GM23338 (cell line): ENCODE measurements around the gene MAPKBP1. TPM values are rescaled to one million over a fixed set of nuclear protein-coding genes. Genes with fewer than 3 reads are reported as not detected.
"Not testable (repeated sequence)": the region's sequence is repeated elsewhere in the genome, so short reads cannot be mapped to it uniquely, and the experiment has no call there.

Source experiments
- ATAC-seq: fragments of 200-7000 bp; cut with Tn5 transposase; 3 replicates; pipeline ENCODE4 v1.9.1; 2020
- DNase-seq: peaks from one replicate; pipeline ENCODE4 v3.0.0-alpha.2; 2015; ENCODE audit warnings: low spot score
- H2AFZ ChIP-seq: fragments of 200-600 bp; sonication (generic); 2 replicates; pipeline ENCODE4 v1.8.0; 2016; ENCODE audit warnings: antibody characterized with exemption, mild to moderate bottlenecking, moderate library complexity
- H3F3A ChIP-seq: fragments of 200-600 bp; sonication (generic); replicated peaks from 2 replicates; pipeline ENCODE4 v1.8.0; 2017; ENCODE audit warnings: antibody characterized with exemption, mixed run types, low read depth
- H3K27ac ChIP-seq: fragments of 200-600 bp; sonication (generic); 2 replicates; pipeline ENCODE4 v1.6.1; 2016; ENCODE audit warnings: low read depth
- H3K27me3 ChIP-seq: fragments of 200-600 bp; sonication (generic); 2 replicates; pipeline ENCODE4 v1.8.0; 2016; ENCODE audit warnings: mild to moderate bottlenecking, mixed run types, moderate library complexity; ENCODE audit not compliant: insufficient read depth
- H3K36me3 ChIP-seq: fragments of 200-600 bp; sonication (generic); 2 replicates; pipeline ENCODE4 v1.8.0; 2016; ENCODE audit warnings: mild to moderate bottlenecking; ENCODE audit not compliant: insufficient read depth
- H3K4me1 ChIP-seq: fragments of 200-600 bp; sonication (generic); 2 replicates; pipeline ENCODE4 v1.8.0; 2016; ENCODE audit warnings: mild to moderate bottlenecking, moderate library complexity; ENCODE audit not compliant: insufficient read depth
- H3K4me2 ChIP-seq: fragments of 200-600 bp; sonication (generic); 2 replicates; pipeline ENCODE4 v1.7.1; 2017; ENCODE audit warnings: mixed run types
- H3K4me3 ChIP-seq: fragments of 200-600 bp; sonication (generic); 2 replicates; pipeline ENCODE4 v1.6.1; 2016; ENCODE audit warnings: mixed run types
- H3K79me2 ChIP-seq: fragments of 200-600 bp; sonication (generic); replicated peaks from 2 replicates; pipeline ENCODE4 v1.8.0; 2017; ENCODE audit warnings: mild to moderate bottlenecking; ENCODE audit not compliant: insufficient read depth
- H3K9me2 ChIP-seq: fragments of 200-600 bp; sonication (generic); 2 replicates; pipeline ENCODE4 v1.8.0; 2017; ENCODE audit not compliant: insufficient read depth
- H4K20me1 ChIP-seq: fragments of 200-600 bp; sonication (generic); replicated peaks from 2 replicates; pipeline ENCODE4 v1.8.0; 2017; ENCODE audit warnings: mild to moderate bottlenecking; ENCODE audit not compliant: insufficient read depth
- H3K27ac Mint-ChIP-seq: 2 replicates; pipeline ENCODE4 v1.8.0; 2020; ENCODE audit warnings: inconsistent platforms, mild to moderate bottlenecking, moderate library complexity, mixed read lengths
- H3K27me3 Mint-ChIP-seq: 3 replicates; pipeline ENCODE4 v1.8.0; 2022; ENCODE audit warnings: low read depth, mild to moderate bottlenecking, moderate library complexity, mixed read lengths, inconsistent platforms; ENCODE audit not compliant: insufficient read depth, poor library complexity
- H3K36me3 Mint-ChIP-seq: 3 replicates; pipeline ENCODE4 v1.8.0; 2021; ENCODE audit warnings: low read depth, mild to moderate bottlenecking, inconsistent platforms, moderate library complexity, mixed read lengths
- H3K4me1 Mint-ChIP-seq: 3 replicates; pipeline ENCODE4 v1.8.0; 2020; ENCODE audit warnings: mild to moderate bottlenecking, inconsistent platforms, mixed read lengths
- H3K4me3 Mint-ChIP-seq: 3 replicates; pipeline ENCODE4 v1.8.0; 2021; ENCODE audit warnings: moderate library complexity, mild to moderate bottlenecking, inconsistent platforms, mixed read lengths
- H3K9me3 Mint-ChIP-seq: 3 replicates; pipeline ENCODE4 v1.8.0; 2020; ENCODE audit warnings: moderate library complexity, mild to moderate bottlenecking, inconsistent platforms, mixed read lengths
- EZH2phosphoT487 ChIP-seq: fragments of 200-600 bp; sonication (generic); IDR thresholded peaks from one replicate; pipeline ENCODE4 v1.8.1; 2018; ENCODE audit warnings: antibody characterized with exemption; ENCODE audit not compliant: unreplicated experiment
- STAT1 ChIP-seq: IDR thresholded peaks from one replicate; pipeline ENCODE4 v1.6.1; 2016; ENCODE audit warnings: antibody characterized with exemption; ENCODE audit not compliant: unreplicated experiment
- polyA plus RNA-seq: library from polyadenylated mRNA; unstranded; fragments of >200 nt; fragmentation: Nextera tagmentation; extraction: Ambion mirVana; gene quantifications from 2 replicates; pipeline ENCODE4 v1.2.1, GENCODE V29; 2016
- total RNA-seq: library from RNA; depleted of rRNA; stranded (reverse); fragments of >200 nt; shearing (Covaris generic); gene quantifications from 2 replicates; pipeline ENCODE4 v1.2.3, GENCODE V29; 2014
- TF ChIP-seq, protein P1 (sequence below): IDR thresholded peaks from one replicate; pipeline ENCODE4 v1.6.1; 2018; ENCODE audit warnings: antibody characterized with exemption; ENCODE audit not compliant: unreplicated experiment
- TF ChIP-seq, protein P2 (sequence below), 2 experiments: fragments of 200-600 bp in 1 of 2; sonication (generic) in 1 of 2; conservative IDR thresholded peaks; 2 replicates each; pipeline versions ENCODE4 v1.5.1 to v1.6.1; 2016 to 2017; ENCODE audit warnings: antibody characterized with exemption in 2 of 2, low read depth in 2 of 2, mild to moderate bottlenecking in 2 of 2, moderate library complexity in 1 of 2
- TF ChIP-seq, protein P3 (sequence below): fragments of 250-450 bp; sonication (Bioruptor Pico); IDR thresholded peaks from 2 replicates; pipeline ENCODE4 v1.5.0; 2020; ENCODE audit warnings: mild to moderate bottlenecking, moderate library complexity

The MAPKBP1 gene
- total and polyA plus RNA-seq, 2 experiments from 2014 or later, result 1.9 to 8.9 TPM

DNA sequence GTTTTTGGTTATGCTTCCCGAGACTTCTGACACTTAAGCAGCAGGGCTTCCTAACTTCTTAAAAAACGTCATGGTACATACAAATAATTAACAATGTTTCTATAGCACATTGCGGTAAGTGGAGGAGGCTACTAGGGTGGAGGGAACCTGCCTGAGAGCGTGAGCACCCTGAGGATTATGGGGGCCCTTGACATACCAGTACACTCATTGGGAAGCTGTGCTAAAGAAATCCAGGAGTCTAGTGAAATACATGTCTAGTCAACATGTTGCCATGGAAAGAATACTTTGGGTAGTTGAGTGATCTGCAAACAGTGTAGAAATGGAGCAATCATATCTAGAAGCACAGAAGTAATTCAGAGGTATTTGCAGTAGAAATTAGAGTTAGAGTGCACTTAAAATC, 39.2 kb upstream of the MAPKBP1 start:
- H3K36me3 ChIP-seq, result peaks cover 24% of the 10 kb centered on the region
- H3K4me1 Mint-ChIP-seq, result no peaks in the 10 kb centered on the region
- ATAC-seq, result no peak

DNA sequence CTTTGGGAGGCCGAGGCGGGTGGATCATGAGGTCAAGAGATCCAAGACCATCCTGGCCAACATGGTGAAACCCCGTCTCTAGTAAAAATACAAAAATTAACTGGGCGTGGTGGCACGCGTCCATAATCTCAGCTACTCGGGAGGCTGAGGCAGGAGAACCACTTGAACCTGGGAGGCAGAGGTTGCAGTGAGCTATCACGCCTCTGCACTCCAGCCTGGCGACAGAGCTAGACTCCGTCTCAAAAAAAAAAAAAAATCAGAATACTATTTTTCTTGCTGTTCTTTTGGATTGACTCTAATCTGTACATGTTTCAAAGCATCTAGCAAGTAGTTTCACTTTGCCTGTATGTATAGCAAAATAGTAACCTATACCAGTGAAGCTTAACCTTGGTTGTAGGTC, 38.8 kb upstream of the MAPKBP1 start:
- not testable (repeated sequence) for H3K27ac Mint-ChIP-seq, H3K4me3 Mint-ChIP-seq

More for the DNA sequence above, 39.2 kb upstream of the MAPKBP1 start:
- Histone ChIP-seq H3K9me2 (no peaks in the 10 kb centered on the region), H2AFZ (no peak overlapping the region), H3F3A (no peaks in the 10 kb centered on the region), H3K79me2 (no peaks in the 10 kb centered on the region), H3K4me3 (no peak overlapping the region), H4K20me1 (peaks cover 6% of the 10 kb centered on the region), H3K4me2 (no peak overlapping the region), H3K4me1 (no peaks in the 10 kb centered on the region), H3K27me3 (no peaks in the 10 kb centered on the region), H3K27ac (no peak overlapping the region)
- Mint-ChIP-seq H3K4me3 (no peak overlapping the region), H3K36me3 (peaks cover 32% of the 10 kb centered on the region), H3K9me3 (no peaks in the 10 kb centered on the region), H3K27me3 (peaks cover 4% of the 10 kb centered on the region), H3K27ac (no peak overlapping the region)
- TF ChIP-seq, protein P1, sequence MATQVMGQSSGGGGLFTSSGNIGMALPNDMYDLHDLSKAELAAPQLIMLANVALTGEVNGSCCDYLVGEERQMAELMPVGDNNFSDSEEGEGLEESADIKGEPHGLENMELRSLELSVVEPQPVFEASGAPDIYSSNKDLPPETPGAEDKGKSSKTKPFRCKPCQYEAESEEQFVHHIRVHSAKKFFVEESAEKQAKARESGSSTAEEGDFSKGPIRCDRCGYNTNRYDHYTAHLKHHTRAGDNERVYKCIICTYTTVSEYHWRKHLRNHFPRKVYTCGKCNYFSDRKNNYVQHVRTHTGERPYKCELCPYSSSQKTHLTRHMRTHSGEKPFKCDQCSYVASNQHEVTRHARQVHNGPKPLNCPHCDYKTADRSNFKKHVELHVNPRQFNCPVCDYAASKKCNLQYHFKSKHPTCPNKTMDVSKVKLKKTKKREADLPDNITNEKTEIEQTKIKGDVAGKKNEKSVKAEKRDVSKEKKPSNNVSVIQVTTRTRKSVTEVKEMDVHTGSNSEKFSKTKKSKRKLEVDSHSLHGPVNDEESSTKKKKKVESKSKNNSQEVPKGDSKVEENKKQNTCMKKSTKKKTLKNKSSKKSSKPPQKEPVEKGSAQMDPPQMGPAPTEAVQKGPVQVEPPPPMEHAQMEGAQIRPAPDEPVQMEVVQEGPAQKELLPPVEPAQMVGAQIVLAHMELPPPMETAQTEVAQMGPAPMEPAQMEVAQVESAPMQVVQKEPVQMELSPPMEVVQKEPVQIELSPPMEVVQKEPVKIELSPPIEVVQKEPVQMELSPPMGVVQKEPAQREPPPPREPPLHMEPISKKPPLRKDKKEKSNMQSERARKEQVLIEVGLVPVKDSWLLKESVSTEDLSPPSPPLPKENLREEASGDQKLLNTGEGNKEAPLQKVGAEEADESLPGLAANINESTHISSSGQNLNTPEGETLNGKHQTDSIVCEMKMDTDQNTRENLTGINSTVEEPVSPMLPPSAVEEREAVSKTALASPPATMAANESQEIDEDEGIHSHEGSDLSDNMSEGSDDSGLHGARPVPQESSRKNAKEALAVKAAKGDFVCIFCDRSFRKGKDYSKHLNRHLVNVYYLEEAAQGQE, result no peak
- TF ChIP-seq STAT1, result no peak
- TF ChIP-seq, protein P2, sequence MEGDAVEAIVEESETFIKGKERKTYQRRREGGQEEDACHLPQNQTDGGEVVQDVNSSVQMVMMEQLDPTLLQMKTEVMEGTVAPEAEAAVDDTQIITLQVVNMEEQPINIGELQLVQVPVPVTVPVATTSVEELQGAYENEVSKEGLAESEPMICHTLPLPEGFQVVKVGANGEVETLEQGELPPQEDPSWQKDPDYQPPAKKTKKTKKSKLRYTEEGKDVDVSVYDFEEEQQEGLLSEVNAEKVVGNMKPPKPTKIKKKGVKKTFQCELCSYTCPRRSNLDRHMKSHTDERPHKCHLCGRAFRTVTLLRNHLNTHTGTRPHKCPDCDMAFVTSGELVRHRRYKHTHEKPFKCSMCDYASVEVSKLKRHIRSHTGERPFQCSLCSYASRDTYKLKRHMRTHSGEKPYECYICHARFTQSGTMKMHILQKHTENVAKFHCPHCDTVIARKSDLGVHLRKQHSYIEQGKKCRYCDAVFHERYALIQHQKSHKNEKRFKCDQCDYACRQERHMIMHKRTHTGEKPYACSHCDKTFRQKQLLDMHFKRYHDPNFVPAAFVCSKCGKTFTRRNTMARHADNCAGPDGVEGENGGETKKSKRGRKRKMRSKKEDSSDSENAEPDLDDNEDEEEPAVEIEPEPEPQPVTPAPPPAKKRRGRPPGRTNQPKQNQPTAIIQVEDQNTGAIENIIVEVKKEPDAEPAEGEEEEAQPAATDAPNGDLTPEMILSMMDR (conservative IDR thresholded peaks at IDR 0.05; ENCODE audit: low read depth in 2 of 2), result no peak
- DNase-seq, result no peak

DNA sequence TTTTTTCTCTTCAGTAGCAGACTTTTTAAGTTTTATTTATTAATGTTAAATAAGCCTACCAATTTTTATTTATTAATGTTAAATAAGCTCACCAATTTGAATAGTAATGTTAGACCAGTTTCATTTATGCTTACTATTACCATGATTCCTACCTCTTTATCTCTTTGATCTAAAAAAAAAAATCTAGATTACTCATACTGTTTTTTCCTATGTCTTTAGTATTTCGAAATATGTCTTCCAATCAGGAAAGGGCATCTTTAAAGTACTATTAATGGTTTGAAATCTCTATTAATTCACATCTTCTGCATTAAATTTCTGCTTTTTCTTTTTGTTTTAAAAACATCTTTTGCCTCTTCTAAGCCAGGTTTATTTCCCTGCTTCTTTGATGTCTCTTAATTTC, 27.5 kb upstream of the MAPKBP1 start:
- Mint-ChIP-seq H3K4me3 (no peak overlapping the region), H3K27me3 (no peaks in the 10 kb centered on the region), H3K4me1 (no peaks in the 10 kb centered on the region), H3K27ac (no peak overlapping the region), H3K9me3 (no peaks in the 10 kb centered on the region), H3K36me3 (peaks cover 43% of the 10 kb centered on the region)
- DNase-seq, result no peak
- Histone ChIP-seq H3K4me1 (no peaks in the 10 kb centered on the region), H3K27ac (no peak overlapping the region), H3K36me3 (peaks cover 14% of the 10 kb centered on the region), H3K9me2 (no peaks in the 10 kb centered on the region), H4K20me1 (0 out of 2 replicates have a peak, but pooled peaks cover 7% of the 10 kb centered on the region), H3K4me3 (no peak overlapping the region), H3K79me2 (no peaks in the 10 kb centered on the region), H3K27me3 (no peaks in the 10 kb centered on the region), H3K4me2 (no peak overlapping the region), H2AFZ (no peak overlapping the region), H3F3A (no peaks in the 10 kb centered on the region)
- ATAC-seq, result no peak
- no peak for TF ChIP-seq EZH2phosphoT487
- TF ChIP-seq, protein P3, sequence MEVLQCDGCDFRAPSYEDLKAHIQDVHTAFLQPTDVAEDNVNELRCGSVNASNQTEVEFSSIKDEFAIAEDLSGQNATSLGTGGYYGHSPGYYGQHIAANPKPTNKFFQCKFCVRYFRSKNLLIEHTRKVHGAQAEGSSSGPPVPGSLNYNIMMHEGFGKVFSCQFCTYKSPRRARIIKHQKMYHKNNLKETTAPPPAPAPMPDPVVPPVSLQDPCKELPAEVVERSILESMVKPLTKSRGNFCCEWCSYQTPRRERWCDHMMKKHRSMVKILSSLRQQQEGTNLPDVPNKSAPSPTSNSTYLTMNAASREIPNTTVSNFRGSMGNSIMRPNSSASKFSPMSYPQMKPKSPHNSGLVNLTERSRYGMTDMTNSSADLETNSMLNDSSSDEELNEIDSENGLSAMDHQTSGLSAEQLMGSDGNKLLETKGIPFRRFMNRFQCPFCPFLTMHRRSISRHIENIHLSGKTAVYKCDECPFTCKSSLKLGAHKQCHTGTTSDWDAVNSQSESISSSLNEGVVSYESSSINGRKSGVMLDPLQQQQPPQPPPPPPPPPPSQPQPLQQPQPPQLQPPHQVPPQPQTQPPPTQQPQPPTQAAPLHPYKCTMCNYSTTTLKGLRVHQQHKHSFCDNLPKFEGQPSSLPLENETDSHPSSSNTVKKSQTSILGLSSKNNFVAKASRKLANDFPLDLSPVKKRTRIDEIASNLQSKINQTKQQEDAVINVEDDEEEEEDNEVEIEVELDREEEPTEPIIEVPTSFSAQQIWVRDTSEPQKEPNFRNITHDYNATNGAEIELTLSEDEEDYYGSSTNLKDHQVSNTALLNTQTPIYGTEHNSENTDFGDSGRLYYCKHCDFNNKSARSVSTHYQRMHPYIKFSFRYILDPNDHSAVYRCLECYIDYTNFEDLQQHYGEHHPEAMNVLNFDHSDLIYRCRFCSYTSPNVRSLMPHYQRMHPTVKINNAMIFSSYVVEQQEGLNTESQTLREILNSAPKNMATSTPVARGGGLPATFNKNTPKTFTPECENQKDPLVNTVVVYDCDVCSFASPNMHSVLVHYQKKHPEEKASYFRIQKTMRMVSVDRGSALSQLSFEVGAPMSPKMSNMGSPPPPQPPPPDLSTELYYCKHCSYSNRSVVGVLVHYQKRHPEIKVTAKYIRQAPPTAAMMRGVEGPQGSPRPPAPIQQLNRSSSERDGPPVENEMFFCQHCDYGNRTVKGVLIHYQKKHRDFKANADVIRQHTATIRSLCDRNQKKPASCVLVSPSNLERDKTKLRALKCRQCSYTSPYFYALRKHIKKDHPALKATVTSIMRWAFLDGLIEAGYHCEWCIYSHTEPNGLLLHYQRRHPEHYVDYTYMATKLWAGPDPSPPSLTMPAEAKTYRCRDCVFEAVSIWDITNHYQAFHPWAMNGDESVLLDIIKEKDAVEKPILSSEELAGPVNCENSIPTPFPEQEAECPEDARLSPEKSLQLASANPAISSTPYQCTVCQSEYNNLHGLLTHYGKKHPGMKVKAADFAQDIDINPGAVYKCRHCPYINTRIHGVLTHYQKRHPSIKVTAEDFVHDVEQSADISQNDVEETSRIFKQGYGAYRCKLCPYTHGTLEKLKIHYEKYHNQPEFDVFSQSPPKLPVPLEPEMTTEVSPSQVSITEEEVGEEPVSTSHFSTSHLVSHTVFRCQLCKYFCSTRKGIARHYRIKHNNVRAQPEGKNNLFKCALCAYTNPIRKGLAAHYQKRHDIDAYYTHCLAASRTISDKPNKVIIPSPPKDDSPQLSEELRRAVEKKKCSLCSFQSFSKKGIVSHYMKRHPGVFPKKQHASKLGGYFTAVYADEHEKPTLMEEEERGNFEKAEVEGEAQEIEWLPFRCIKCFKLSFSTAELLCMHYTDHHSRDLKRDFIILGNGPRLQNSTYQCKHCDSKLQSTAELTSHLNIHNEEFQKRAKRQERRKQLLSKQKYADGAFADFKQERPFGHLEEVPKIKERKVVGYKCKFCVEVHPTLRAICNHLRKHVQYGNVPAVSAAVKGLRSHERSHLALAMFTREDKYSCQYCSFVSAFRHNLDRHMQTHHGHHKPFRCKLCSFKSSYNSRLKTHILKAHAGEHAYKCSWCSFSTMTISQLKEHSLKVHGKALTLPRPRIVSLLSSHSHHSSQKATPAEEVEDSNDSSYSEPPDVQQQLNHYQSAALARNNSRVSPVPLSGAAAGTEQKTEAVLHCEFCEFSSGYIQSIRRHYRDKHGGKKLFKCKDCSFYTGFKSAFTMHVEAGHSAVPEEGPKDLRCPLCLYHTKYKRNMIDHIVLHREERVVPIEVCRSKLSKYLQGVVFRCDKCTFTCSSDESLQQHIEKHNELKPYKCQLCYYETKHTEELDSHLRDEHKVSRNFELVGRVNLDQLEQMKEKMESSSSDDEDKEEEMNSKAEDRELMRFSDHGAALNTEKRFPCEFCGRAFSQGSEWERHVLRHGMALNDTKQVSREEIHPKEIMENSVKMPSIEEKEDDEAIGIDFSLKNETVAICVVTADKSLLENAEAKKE (CRISPR knock-in tag), result no peak

More for the DNA sequence above, 38.8 kb upstream of the MAPKBP1 start:
- not testable (repeated sequence) for ATAC-seq, H3K4me2 ChIP-seq, H3K79me2 ChIP-seq, H3F3A ChIP-seq, H2AFZ ChIP-seq, DNase-seq, H3K27me3 ChIP-seq, H3K9me3 Mint-ChIP-seq, H4K20me1 ChIP-seq, H3K4me1 ChIP-seq, H3K4me1 Mint-ChIP-seq, H3K27me3 Mint-ChIP-seq, H3K4me3 ChIP-seq, H3K9me2 ChIP-seq, H3K27ac ChIP-seq
- H3K36me3 ChIP-seq, result peaks cover 24% of the 10 kb centered on the region
- peaks cover 32% of the 10 kb centered on the region for H3K36me3 Mint-ChIP-seq
